ENCODE data around the gene ZBTB40.

The ZBTB40 gene

DNA sequence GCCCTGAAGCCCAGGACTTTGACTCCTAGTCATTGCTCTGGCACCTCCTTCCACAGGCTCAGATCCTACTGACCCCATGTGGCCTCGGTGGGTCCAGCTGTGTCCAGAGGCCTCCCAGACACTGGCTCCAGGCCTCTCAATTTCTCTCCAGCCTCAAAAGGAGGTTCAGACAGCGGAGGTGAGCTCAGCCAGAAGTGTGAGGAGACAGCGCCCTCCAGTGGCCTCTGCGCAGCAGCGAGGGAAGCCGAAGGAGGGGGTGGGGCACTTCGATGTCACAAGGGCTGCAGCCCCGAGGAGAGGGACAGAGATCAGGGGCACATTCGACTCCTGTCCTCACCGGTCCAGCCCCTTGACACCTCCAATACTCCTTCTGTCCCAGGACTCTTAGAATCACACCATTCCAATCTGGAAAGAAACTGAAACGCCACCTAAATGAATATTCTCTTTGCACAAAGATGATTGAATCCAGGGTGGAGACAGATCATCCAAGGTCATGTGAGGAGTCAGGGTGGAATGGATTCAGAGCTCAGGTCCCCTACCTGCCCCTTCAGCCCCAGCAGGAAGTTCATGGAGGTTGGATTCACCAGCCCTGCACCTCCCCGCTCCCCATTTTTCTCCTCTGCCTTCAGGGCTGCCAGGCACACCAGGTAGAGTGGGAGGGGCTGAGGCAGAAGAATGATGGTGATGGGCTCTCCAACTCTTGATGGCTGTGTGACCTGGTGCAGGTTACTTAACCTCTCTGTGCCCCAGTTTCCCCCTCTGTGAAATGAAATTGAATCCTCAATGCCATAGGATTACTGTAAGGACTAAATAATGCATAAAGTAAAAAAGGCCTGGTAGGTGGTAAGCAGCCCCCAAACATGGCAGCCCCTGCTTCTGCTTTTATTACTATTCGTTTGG, 34.8 kb upstream of the ZBTB40 start:
- Histone ChIP-seq H3K27me3 (ENCODE audit: low read depth) (peaks cover 7% of the 10 kb centered on the region), H3K4me3 (no peak overlapping the region), H3K36me3 (replicated peaks) (no peaks in the 10 kb centered on the region), H3K4me1 (no peaks in the 10 kb centered on the region), H3K9me3 (no peaks in the 10 kb centered on the region)
- DNase-seq (ENCODE audit: low spot score in 2 of 2), result peak; percentile 72 to 91
- in situ Hi-C loops (cut with MboI; ENCODE audit: low sequenced_read_pairs), result loop anchor here (5.0 kb wide), 2 partner anchors 230 to 285 kb away; no protein-coding TSS in a partner anchor

DNA sequence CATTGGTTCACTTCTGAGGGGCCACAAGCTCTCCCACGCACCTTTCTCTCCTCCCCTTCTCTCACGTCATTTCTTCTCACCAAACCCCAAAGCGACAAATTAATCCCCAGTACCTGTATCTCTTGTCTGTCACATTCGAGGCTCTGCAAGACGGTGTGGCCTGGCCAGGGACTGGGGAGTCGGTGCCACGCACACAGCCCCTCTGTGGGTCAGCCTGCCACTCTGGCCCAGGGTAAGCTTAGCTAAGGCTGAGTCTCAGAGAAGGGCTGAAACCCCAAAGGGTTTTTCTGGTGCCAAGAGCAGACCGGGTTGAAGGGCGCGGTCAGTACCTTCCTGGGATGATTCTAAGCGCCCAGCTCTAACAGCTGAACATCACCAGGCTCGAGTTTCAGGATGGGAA, 34.2 kb upstream of the ZBTB40 start:
- Histone ChIP-seq H3K4me3 (no peak overlapping the region), H3K36me3 (replicated peaks) (no peaks in the 10 kb centered on the region), H3K9me3 (no peaks in the 10 kb centered on the region), H3K4me1 (no peaks in the 10 kb centered on the region), H3K27me3 (ENCODE audit: low read depth) (peaks cover 7% of the 10 kb centered on the region)
- in situ Hi-C loops (cut with MboI; ENCODE audit: low sequenced_read_pairs), result loop anchor here (5.0 kb wide), 2 partner anchors 230 to 285 kb away; no protein-coding TSS in a partner anchor
- no peak for DNase-seq (ENCODE audit: low spot score in 2 of 2)

DNA sequence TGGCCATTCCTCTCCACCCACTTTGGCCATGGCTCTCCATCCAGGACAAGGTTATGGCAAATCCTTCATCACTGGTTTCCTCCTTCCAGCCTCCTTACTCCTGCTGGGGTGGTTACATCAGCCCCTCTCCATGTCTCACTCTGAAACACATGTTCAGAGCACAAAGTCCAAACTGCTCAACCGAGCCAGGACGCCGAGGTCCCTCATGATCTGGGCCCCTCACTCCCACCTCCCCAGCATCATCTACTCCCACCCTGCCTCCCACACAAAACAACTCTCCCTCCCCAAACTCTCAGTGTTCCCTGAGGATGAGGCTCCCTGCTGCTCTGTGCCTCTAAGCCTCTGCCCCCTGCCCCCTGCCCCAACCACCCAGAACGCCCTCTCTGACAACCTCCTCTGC, 33.3 kb upstream of the ZBTB40 start:
- no peak overlapping the region for H3K4me3 ChIP-seq
- no peaks in the 10 kb centered on the region for H3K9me3 ChIP-seq
- in situ Hi-C loops (cut with MboI; ENCODE audit: low sequenced_read_pairs), result loop anchor here (5.0 kb wide), 2 partner anchors 229 to 286 kb away; no protein-coding TSS in a partner anchor
- no peaks in the 10 kb centered on the region for H3K36me3 ChIP-seq (replicated peaks)
- H3K4me1 ChIP-seq, result no peaks in the 10 kb centered on the region
- peaks cover 7% of the 10 kb centered on the region for H3K27me3 ChIP-seq (ENCODE audit: low read depth)
- DNase-seq (ENCODE audit: low spot score in 2 of 2), result no peak

- Histone ChIP-seq H3K36me3 (replicated peaks) (no peaks in the 10 kb centered on the region), H3K4me1 (no peaks in the 10 kb centered on the region), H3K4me3 (no peak overlapping the region), H3K9me3 (no peaks in the 10 kb centered on the region), H3K27me3 (ENCODE audit: low read depth) (peaks cover 7% of the 10 kb centered on the region)
- no peak for DNase-seq (ENCODE audit: low spot score in 2 of 2)
- in situ Hi-C loops (cut with MboI; ENCODE audit: low sequenced_read_pairs), result loop anchor here (5.0 kb wide), 2 partner anchors 228 to 287 kb away; no protein-coding TSS in a partner anchor
Measured at GRCh38 chr1:22418933-22419382, 32.7 kb upstream of the ZBTB40 start.

DNA sequence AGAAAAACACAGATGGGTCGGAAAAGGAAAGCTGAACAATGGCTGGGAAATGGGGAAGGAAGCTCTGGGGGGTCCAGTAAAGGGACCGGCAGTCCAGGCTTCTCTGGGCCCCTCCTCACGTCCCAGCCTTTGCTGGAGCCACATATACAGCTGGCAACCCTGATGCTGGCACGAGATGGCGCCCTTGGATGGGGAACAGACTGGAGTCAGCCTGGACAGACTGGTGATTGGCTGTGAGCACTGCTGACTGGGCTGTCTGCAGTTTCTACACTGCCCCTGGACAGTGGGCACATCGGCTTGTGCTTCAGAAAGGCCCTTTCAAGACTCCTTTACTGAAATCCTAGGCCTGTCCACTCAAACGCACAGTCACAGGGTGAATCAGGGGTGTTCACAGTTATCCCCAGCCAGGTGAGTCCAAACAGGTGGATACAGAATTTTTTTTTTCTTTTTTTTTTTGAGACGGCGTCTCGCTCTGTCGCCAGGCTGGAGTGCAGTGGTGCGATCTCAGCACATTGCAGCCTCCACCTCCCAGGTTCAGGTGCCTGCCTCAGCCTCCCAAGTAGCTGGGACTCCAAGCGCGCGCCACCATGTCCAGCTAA, 31.1 kb upstream of the ZBTB40 start:
- H3K36me3 ChIP-seq (replicated peaks), result no peaks in the 10 kb centered on the region
- in situ Hi-C loops (cut with MboI; ENCODE audit: low sequenced_read_pairs), result no loop called here
- no peaks in the 10 kb centered on the region for H3K9me3 ChIP-seq
- no peak overlapping the region for H3K4me3 ChIP-seq
- DNase-seq (ENCODE audit: low spot score in 2 of 2), result peak; percentile 52 to 87
- peaks cover 7% of the 10 kb centered on the region for H3K27me3 ChIP-seq (ENCODE audit: low read depth)
- H3K4me1 ChIP-seq, result no peaks in the 10 kb centered on the region

GRCh38 chr1:22426781-22427180, 24.9 kb upstream of the ZBTB40 start:
- in situ Hi-C loops (cut with MboI; ENCODE audit: low sequenced_read_pairs), result no loop called here
- DNase-seq (ENCODE audit: low spot score in 2 of 2), result no peak
- no peak overlapping the region for H3K4me3 ChIP-seq
- no peaks in the 10 kb centered on the region for H3K27me3 ChIP-seq (ENCODE audit: low read depth)
- no peaks in the 10 kb centered on the region for H3K9me3 ChIP-seq
- no peaks in the 10 kb centered on the region for H3K4me1 ChIP-seq
- no peaks in the 10 kb centered on the region for H3K36me3 ChIP-seq (replicated peaks)

GRCh38 chr1:22428672-22429071, 23.0 kb upstream of the ZBTB40 start:
- no peaks in the 10 kb centered on the region for H3K9me3 ChIP-seq
- in situ Hi-C loops (cut with MboI; ENCODE audit: low sequenced_read_pairs), result no loop called here
- no peaks in the 10 kb centered on the region for H3K36me3 ChIP-seq (replicated peaks)
- H3K4me3 ChIP-seq, result no peak overlapping the region
- H3K27me3 ChIP-seq (ENCODE audit: low read depth), result no peaks in the 10 kb centered on the region
- DNase-seq (ENCODE audit: low spot score in 2 of 2), result peak in 1 of 2 experiments; percentile 43
- H3K4me1 ChIP-seq, result no peaks in the 10 kb centered on the region

- in situ Hi-C loops (cut with MboI; ENCODE audit: low sequenced_read_pairs), result no loop called here
- H3K4me1 ChIP-seq, result peaks cover 4% of the 10 kb centered on the region; the same call in 1 of the 2 replicates
- DNase-seq (ENCODE audit: low spot score in 2 of 2), result no peak
- no peak overlapping the region for H3K4me3 ChIP-seq
- peaks cover 3% of the 10 kb centered on the region; the same call in 1 of the 2 replicates for H3K27me3 ChIP-seq (ENCODE audit: low read depth)
- H3K9me3 ChIP-seq, result no peaks in the 10 kb centered on the region
- H3K36me3 ChIP-seq (replicated peaks), result no peaks in the 10 kb centered on the region
Measured at GRCh38 chr1:22431965-22432364, 19.7 kb upstream of the ZBTB40 start.

GRCh38 chr1:22434717-22435116, 16.9 kb upstream of the ZBTB40 start:
- Histone ChIP-seq H3K4me1 (peaks cover 4% of the 10 kb centered on the region; the same call in 1 of the 2 replicates), H3K4me3 (no peak overlapping the region), H3K36me3 (replicated peaks) (no peaks in the 10 kb centered on the region), H3K9me3 (no peaks in the 10 kb centered on the region), H3K27me3 (ENCODE audit: low read depth) (peaks cover 3% of the 10 kb centered on the region; the same call in 1 of the 2 replicates)
- no peak for DNase-seq (ENCODE audit: low spot score in 2 of 2)
- in situ Hi-C loops (cut with MboI; ENCODE audit: low sequenced_read_pairs), result no loop called here

DNA sequence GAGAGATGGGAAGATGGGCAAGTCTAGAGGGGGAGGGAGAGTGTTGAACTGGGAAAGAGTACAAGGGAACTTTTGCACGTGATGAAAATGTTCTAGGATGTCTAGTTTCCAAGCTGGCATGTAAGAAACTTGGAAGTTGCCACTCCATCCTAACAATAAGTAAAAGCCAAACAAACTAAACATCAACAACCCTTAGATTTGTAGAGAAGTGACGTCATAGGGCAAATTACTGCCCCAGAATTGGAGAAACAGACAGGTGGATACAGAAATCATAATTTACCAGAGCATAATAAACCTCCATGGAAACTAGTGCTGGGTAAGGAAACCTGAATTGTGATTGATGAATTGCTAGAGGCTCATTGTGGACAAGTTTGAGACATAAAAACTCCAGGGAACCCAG, 14.7 kb upstream of the ZBTB40 start:
- H3K9me3 ChIP-seq, result no peaks in the 10 kb centered on the region
- no peak for DNase-seq (ENCODE audit: low spot score in 2 of 2)
- in situ Hi-C loops (cut with MboI; ENCODE audit: low sequenced_read_pairs), result no loop called here
- H3K4me1 ChIP-seq, result peaks cover 4% of the 10 kb centered on the region; the same call in 1 of the 2 replicates
- no peak overlapping the region for H3K4me3 ChIP-seq
- peaks cover 3% of the 10 kb centered on the region; the same call in 1 of the 2 replicates for H3K27me3 ChIP-seq (ENCODE audit: low read depth)
- no peaks in the 10 kb centered on the region for H3K36me3 ChIP-seq (replicated peaks)

DNA sequence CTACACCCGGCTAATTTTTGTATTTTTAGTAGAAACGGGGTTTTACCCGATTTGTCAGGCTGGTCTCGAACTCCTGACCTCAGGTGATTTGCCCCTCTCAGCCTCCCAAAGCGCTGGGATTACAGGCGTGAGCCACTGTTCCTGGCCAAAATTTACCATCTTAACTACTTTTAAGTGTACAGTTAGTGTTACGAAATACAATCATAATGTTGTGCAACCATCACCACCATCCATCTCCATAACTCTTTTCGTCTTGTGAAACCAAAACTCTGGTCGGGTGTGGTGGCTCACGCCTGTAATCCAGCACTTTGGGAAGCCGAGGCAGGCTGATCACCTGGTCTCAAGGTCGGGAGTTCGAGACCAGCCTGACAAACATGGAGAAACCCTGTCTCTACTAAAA, 14.1 kb upstream of the ZBTB40 start:
- in situ Hi-C loops (cut with MboI; ENCODE audit: low sequenced_read_pairs), result no loop called here
- no peak for DNase-seq (ENCODE audit: low spot score in 2 of 2)
- Histone ChIP-seq H3K4me1 (peaks cover 4% of the 10 kb centered on the region; the same call in 1 of the 2 replicates), H3K4me3 (no peak overlapping the region), H3K9me3 (no peaks in the 10 kb centered on the region), H3K27me3 (ENCODE audit: low read depth) (peaks cover 3% of the 10 kb centered on the region; the same call in 1 of the 2 replicates), H3K36me3 (replicated peaks) (no peaks in the 10 kb centered on the region)

DNA sequence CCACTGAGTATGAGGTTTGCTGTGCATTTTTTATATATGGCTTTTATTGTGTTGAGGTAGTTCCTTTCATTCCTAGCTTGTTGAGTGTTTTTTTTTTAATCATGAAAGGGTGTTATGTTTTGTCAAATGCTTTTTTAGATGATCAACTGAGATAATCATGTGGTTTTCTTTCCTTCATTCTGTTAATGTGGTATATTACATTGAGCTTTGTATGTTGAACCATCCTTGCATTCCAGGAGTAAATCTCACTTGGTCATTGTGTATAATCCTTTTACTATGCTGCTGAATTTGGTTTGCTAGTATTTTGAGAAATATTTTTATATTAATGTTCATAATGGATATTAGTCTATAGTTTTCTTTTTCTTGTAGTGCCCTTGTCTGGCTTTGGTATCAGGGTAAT, 11.1 kb upstream of the ZBTB40 start:
- Histone ChIP-seq H3K9me3 (no peaks in the 10 kb centered on the region), H3K36me3 (replicated peaks) (no peaks in the 10 kb centered on the region), H3K4me1 (no peaks in the 10 kb centered on the region), H3K27me3 (ENCODE audit: low read depth) (peaks cover 3% of the 10 kb centered on the region; the same call in 1 of the 2 replicates), H3K4me3 (no peak overlapping the region)
- DNase-seq (ENCODE audit: low spot score in 2 of 2), result no peak
- in situ Hi-C loops (cut with MboI; ENCODE audit: low sequenced_read_pairs), result no loop called here

DNA sequence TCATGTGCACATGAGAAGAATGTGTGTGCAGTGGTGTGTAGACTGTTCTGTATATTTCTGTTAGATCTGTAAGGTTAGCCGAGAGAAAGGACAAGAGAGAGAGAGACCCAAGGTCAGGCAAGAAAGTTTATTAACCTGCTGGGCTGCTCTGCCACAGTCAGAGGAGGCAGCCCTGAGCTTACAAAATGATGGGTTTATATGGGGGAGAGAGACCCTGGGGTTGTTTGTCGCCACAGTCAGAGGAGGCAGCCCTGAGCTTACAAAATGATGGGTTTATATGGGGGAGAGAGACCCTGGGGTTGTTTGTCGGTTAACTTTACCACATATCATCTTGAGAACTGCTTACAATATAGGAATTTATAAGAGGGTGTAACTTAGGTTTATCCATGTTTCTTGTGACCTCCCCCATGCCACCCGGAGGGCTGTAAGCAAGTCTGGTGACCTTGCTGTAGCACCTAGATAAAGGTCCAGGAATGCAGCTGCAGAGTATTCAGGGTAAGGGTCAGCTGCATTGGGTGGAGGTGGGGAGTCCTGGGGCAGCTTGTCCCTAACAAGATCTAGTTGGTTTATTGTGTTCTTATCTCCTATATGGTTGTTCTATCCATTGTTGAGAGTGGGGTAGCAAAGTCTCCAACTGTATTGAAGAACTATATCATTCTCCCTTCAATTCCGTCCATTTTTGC, 9.3 kb upstream of the ZBTB40 start:
- H3K4me1 ChIP-seq, result no peaks in the 10 kb centered on the region
- DNase-seq (ENCODE audit: low spot score in 2 of 2), result no peak
- in situ Hi-C loops (cut with MboI; ENCODE audit: low sequenced_read_pairs), result no loop called here

More for the DNA sequence above, 9.3 kb upstream of the ZBTB40 start:
- Histone ChIP-seq H3K4me3 (no peak overlapping the region), H3K27me3 (ENCODE audit: low read depth) (no peaks in the 10 kb centered on the region), H3K36me3 (replicated peaks) (no peaks in the 10 kb centered on the region), H3K9me3 (no peaks in the 10 kb centered on the region)
